ENCODE measurements around the gene ZNF92.

Gene ZNF92

DNA sequence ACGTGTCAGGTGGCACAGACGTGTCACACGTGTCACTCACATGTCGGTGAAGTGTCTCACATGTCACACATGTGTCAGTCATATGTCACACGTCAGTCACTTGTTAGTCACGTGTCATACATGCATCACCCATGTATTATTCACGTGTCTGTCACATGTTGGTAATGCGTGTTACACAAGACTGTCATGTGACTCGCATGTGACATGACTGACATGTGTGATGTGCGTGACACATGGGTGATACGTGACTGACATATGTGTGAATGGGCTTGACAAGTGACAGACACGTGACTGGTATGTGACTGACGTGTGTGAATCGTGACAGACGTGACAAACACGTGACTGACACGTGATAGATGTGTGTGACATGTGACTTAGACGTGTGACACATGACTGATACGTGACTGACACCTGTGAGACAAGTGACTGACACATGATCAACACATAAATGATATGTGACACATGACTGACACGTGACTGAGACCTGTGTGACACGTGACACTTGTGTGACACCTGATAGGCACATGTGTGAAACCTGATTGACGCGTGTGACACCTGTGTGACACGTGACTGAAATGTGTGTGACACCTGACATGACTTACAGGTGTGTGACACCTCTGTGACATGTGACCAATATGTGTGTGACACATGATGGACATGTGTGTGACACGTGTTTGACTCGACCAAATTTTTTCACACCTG is 56.1 kb downstream of the ZNF92 start:
- no peak for DNase-seq (ENCODE audit: low read depth)

DNA sequence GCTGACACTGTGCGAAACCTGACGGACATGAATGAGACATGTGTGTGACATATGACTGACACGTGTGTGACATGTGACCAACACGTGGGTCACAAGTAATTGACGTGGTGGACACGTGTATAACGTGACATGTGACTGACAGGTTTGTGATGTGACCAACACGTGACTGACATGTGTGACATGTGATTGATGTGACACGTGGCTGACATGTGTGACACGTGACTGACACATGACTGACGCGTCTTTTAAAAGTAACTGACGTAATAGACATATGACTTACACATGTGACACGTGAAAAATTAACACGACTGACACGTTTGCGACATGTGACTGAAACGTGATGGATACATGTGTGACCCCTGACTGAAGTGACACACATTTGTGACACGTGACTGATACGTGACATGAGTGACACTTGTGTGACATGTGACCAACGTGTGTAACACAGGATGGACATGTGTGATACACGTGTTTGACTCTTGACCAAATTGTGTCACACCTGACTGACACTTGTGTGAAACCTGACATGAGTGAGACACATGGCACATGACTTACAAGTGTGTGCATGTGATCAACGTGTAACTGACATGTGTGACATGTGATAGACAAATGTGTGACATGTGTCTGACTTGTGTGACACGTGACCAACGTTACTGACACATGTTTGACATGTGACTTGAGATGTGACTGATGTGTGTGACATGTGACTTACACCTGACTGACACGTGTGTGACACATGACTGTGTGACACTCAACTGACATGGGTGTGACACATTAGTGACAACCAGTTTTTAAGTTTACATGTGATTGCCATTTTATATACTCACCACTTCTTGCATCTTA is 56.9 kb downstream of the ZNF92 start:
- DNase-seq (ENCODE audit: low read depth), result no peak

DNA sequence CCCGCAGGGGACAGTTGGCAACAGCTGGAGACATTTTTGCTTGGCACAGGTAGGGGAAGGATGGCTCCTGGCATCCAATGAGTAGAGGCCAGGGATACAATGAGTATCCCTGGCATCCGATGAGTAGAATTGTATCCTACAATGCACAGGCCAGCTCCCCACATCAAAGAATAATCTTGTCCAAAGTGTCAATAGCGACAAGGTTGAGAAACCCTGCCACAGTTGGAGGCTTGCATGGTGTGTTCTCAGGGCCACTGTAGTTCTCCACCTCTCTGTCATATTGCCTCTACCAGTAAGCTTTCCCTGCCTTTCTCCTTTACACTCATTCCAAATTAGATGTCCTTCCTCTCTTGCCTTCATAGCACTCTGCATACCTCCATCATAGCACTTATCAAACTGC is 60.7 kb downstream of the ZNF92 start:
- no peak for DNase-seq (ENCODE audit: low read depth)

DNA sequence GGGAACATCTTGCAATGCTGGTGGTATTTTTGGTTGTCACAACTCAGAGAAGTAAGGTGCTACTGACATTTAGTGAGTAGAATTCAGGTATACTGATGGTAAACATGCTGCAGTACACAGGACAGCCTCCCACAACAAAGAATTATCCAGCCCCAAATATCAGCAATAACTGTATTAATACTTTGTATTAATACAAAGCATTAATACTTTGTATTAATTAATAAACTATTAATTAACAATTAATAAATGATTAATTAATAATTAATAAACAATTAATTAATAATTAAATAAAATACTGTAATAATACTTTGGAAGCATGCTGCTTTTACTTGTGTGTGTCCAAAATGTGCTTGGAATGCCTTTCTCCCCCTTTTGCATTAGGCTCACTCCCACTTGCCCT is 62.5 kb downstream of the ZNF92 start:
- no peak for DNase-seq (ENCODE audit: low read depth)

DNA sequence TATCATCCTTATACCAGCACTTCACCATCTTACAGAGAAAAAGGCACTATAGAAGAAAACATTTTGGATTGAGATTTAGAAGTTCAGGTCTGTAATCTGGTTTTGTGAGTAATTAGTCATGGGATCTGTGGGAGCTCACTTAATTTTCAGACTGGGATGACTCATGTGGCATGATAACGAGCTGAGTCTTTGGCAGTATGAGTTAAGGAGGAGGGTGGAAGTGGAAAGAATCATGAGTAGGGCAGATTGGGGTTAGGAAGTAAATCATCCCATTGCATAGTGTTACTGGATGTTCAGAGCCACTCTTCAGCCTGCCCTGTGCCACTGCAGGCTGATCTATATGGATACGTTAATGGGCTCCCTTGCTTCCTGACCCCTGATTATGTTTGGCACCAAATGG is 64.9 kb downstream of the ZNF92 start:
- peak; percentile 97 for DNase-seq (ENCODE audit: low read depth)

DNA sequence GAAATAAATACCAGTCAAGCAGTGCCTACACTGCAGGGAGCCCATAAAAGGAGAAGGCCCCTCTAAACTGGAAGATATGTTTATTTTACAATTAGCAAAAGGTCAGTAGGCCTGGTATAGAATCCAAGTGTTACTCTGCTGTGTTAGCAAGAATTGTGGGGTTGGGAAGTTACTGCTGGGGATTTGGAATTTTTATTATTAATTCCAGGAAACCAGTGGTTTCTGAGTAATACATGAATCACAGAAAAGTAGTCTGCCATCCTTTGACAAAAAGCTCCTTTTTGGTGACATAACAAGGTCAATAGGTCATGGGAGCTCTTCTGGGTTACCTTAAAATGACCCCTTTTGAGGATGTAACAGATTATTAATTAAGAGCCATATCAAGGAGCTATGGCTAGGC is 67.4 kb downstream of the ZNF92 start:
- peak; percentile 79 for DNase-seq (ENCODE audit: low read depth)

DNA sequence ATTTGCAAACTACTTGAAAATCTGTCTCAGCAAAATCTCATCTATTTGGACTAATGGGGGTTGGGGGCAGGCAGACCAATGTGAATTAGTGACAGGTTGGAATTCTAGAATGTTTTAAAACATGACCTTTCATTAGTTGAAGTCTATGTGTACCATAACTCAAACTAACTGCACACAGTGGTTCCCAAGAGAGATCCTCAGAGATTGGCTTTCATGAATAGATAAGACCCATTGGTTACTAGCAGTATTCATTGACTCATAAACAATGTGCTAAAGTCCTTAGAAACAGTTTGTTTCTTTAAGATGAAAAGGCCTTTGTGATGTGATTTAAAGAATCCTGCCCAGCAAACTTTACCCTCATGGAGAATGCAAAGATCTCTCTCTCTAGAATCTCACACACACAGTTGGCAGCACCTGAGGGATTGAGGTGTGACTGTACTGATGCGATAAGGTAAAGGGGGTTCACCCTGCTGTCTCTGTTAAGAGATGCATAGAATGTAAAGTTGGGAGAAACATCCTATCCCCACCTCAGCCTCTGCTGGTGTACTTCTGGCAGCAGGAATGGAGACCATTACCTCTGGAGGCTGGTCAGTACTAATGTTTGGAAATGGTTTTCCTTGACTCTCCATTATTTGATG is 70.7 kb downstream of the ZNF92 start:
- no peak for DNase-seq (ENCODE audit: low read depth)

DNA sequence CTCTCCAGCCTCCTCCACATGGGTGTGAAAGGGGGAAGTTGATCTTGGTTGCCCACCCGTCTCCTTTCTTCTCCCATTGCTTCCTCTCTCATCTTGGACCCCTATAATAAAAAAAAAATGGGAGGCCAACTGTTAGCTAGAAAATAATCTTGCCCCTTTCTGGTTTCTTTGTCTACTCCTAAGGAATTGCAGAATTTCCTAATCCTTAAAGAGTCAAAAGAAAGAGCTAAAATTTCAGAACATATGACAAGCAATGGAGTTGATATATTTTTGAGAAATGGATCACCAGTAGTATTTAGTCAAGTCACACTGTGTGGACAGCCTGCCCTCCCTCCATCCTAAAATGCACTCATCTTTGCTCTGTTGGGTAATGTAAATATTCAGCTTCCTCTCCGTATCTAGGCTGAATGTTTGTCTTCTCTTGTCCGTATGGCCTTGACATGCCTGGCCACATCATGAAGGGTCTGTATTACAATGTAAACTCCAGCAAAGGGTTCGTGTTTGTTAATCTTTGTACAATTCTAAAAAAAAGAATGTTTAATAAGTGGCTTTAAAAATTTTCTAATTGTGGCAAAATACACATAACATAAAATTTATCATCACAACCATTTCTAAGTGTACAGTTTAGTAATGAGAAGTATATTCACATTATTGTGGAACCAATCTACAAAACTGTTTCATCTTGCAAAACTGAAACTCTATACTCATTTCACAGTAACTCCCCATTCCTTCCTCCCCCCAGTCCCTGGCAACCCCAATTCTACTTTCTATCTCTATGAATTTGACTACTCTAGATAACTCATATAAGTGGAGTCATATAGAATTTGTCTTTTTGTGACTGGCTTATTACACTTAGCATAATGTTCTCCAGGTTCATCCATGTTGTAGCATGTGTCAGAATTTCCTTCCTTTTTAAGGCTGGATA is 71.5 kb downstream of the ZNF92 start:
- DNase-seq (ENCODE audit: low read depth), result peak; percentile 29

DNA sequence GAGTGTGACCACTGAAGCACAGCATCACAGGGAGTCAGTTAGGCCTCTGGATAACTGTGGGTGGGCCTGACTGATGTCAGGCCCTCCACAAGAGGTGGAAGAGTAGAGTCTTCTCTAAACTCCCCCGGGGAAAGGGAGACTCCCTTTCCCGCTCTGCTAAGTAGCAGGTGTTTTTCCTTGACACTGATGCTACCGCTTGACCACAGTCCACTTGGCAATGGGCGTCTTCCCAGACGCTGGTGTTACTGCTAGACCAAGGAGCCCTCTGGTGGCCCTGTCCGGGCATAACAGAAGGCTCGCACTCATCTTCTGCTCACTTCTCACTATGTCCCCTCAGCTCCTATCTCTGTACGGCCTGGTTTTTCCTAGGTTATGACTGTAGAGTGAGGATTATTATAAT is 73.4 kb downstream of the ZNF92 start:
- peak; percentile 42 for DNase-seq (ENCODE audit: low read depth)

DNA sequence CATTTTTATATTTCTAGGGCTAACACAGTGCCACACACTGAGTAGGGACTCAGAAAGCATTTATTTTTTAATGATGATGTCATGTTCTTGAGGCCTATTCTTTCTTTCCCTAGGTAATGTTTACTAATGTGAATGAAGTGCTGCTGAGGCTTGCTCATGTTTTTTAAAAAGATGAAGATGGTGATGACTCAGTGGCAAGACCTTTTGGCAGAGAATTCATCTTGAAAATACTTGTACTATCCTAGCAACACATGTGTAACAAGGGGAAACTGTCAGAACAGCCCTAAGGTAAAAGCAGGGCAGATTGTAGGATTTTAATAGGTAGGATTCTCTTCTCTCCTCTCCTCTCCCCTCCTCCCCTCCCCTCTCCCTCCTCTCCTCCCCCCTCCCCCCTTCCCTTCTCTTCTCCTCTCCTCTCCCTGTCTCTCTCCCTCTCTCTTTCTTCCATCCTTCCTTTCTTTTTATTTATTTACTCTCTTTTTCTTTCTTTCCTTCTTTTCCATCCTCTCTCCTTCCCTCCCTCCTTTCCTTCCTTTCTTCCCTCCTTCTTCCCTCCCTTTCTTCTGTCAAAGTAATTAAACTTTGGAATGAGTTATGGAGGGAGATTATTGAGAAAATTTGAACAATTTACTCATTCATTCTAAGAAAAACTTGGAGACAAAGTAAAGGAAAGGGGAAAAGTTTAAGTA is 75.3 kb downstream of the ZNF92 start:
- peak; percentile 93 for DNase-seq (ENCODE audit: low read depth)

DNA sequence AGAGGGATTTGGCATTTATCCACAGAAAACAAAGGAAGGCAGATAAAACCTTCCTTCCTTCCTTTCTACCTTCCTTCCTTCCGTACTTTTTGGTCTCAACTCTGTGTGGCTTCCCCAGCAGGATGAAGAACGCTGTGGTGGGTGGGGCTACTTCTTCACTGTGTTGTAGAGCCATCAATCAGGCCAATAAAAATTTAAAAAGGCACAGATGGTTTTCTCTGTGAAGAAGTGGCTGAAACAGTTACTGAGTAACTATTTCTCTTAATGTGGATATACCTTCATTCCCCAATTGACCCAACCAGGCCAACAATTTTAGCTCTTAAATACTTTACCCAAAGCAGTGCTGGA is 75.8 kb downstream of the ZNF92 start:
- peak; percentile 26 for DNase-seq (ENCODE audit: low read depth)

All from iris pigment epithelial cell (primary cell).